GM18507 (cell line): ENCODE results near the gene SLC24A3.

ENCODE experiments used
- DNase-seq: peaks from one replicate; pipeline ENCODE4 v3.0.0; 2011; ENCODE audit warnings: low read depth; ENCODE audit not compliant: insufficient read length; ENCODE audit errors: extremely low spot score
- FAIRE-seq: peaks from 2 replicates; lab custom pipeline; 2011; peaks lifted over from hg19 to GRCh38; lab: Jason Lieb, UNC

The SLC24A3 gene

GRCh38 chr20:19264191-19264590 is 51.7 kb downstream of the SLC24A3 start:
- no peak for DNase-seq
- no peak for FAIRE-seq

GRCh38 chr20:19265646-19266374 is 53.4 kb downstream of the SLC24A3 start:
- FAIRE-seq = no peak
- peak; percentile 7 for DNase-seq

- FAIRE-seq (no peak), DNase-seq (no peak)
These were observed 56.0 kb downstream of the SLC24A3 start for GRCh38 chr20:19268426-19268825.

GRCh38 chr20:19269737-19270340 is 57.4 kb downstream of the SLC24A3 start:
- FAIRE-seq (no peak), DNase-seq (no peak)

- FAIRE-seq (no peak), DNase-seq (no peak)
These were observed 59.6 kb downstream of the SLC24A3 start for GRCh38 chr20:19271879-19272651.

- no peak for FAIRE-seq
- no peak for DNase-seq
These were observed 60.7 kb downstream of the SLC24A3 start for GRCh38 chr20:19272976-19273654.

GRCh38 chr20:19274001-19274400 is 61.6 kb downstream of the SLC24A3 start:
- FAIRE-seq (no peak), DNase-seq (no peak)

- FAIRE-seq (no peak), DNase-seq (no peak)
These were observed 62.1 kb downstream of the SLC24A3 start for GRCh38 chr20:19274412-19275015.

GRCh38 chr20:19275038-19275629 is 62.7 kb downstream of the SLC24A3 start:
- no peak for FAIRE-seq
- DNase-seq = no peak

GRCh38 chr20:19275630-19276071 is 63.2 kb downstream of the SLC24A3 start:
- DNase-seq (no peak), FAIRE-seq (no peak)

- FAIRE-seq (no peak), DNase-seq (no peak)
These were observed 64.9 kb downstream of the SLC24A3 start for GRCh38 chr20:19277381-19277780.

GRCh38 chr20:19283490-19284025 is 71.1 kb downstream of the SLC24A3 start:
- FAIRE-seq (no peak), DNase-seq (no peak)

GRCh38 chr20:19284400-19285178 is 72.1 kb downstream of the SLC24A3 start:
- DNase-seq = no peak
- FAIRE-seq = no peak

GRCh38 chr20:19285436-19285835 is 73.0 kb downstream of the SLC24A3 start:
- FAIRE-seq = no peak

GRCh38 chr20:19288061-19288460 is 75.6 kb downstream of the SLC24A3 start:
- no peak for FAIRE-seq
- no peak for DNase-seq

More at GRCh38 chr20:19285436-19285835, 73.0 kb downstream of the SLC24A3 start:
- DNase-seq = no peak

- FAIRE-seq (no peak), DNase-seq (no peak)
These were observed 76.2 kb downstream of the SLC24A3 start for GRCh38 chr20:19288636-19289035.

- DNase-seq = no peak
- FAIRE-seq = no peak
These were observed 77.0 kb downstream of the SLC24A3 start for GRCh38 chr20:19289451-19289850.
